Astrocyte (in vitro differentiated cells and primary cell): ENCODE measurements around the gene GPNMB. TPM values are rescaled to one million over a fixed set of nuclear protein-coding genes. Genes with fewer than 3 reads are reported as not detected.
A peak's percentile ranks its signal among the peaks of the same experiment; 100 is the strongest.
"Not testable (repeated sequence)": the region's sequence is repeated elsewhere in the genome, so short reads cannot be mapped to it uniquely, and the experiment has no call there.

ENCODE experiments used
- DNase-seq: peaks from one replicate; pipeline ENCODE4 v3.0.0-alpha.2; 2010; ENCODE audit warnings: low read depth
- FAIRE-seq: peaks from 2 replicates; lab custom pipeline; 2011; peaks lifted over from hg19 to GRCh38; lab: Jason Lieb, UNC
- H2AFZ ChIP-seq: 2 replicates; pipeline ENCODE4 v1.6.0; 2012; ENCODE audit warnings: low read depth, low read length, inconsistent platforms
- H3K27ac ChIP-seq: 2 replicates; pipeline ENCODE4 v1.5.1; 2011; ENCODE audit warnings: low read depth, low read length, inconsistent platforms
- H3K27me3 ChIP-seq: 2 replicates; pipeline ENCODE4 v1.6.0; 2011; ENCODE audit warnings: low read length, inconsistent platforms; ENCODE audit not compliant: insufficient read depth
- H3K36me3 ChIP-seq: 2 replicates; pipeline ENCODE4 v1.5.1; 2011; ENCODE audit warnings: low read length, inconsistent platforms; ENCODE audit not compliant: insufficient read depth
- H3K4me1 ChIP-seq: 2 replicates; pipeline ENCODE4 v1.5.1; 2011; ENCODE audit warnings: low read length, inconsistent platforms; ENCODE audit not compliant: insufficient read depth
- H3K4me2 ChIP-seq: 2 replicates; pipeline ENCODE4 v1.6.0; 2012; ENCODE audit warnings: low read length, inconsistent platforms
- H3K4me3 ChIP-seq: 2 replicates; pipeline ENCODE4 v1.5.1; 2011; ENCODE audit warnings: low read depth, mild to moderate bottlenecking, low read length, inconsistent platforms; ENCODE audit not compliant: insufficient read depth
- H3K79me2 ChIP-seq: 2 replicates; pipeline ENCODE4 v1.6.0; 2012; ENCODE audit warnings: mild to moderate bottlenecking, low read length, inconsistent platforms; ENCODE audit not compliant: insufficient read depth
- H3K9ac ChIP-seq: 2 replicates; pipeline ENCODE4 v1.6.0; 2012; ENCODE audit warnings: mild to moderate bottlenecking, low read length, inconsistent platforms
- H3K9me3 ChIP-seq: 2 replicates; pipeline ENCODE4 v1.5.1; 2012; ENCODE audit warnings: low read depth, mild to moderate bottlenecking, low read length, inconsistent platforms; ENCODE audit not compliant: insufficient read depth
- H4K20me1 ChIP-seq: 2 replicates; pipeline ENCODE4 v1.6.0; 2012; ENCODE audit warnings: low read length, inconsistent platforms; ENCODE audit not compliant: insufficient read depth
- H3K27ac Mint-ChIP-seq: one replicate; pipeline ENCODE4 v1.8.0; 2021; ENCODE audit warnings: mild to moderate bottlenecking, mixed read lengths; ENCODE audit not compliant: unreplicated experiment
- H3K27me3 Mint-ChIP-seq: one replicate; pipeline ENCODE4 v1.8.0; 2021; ENCODE audit warnings: low read depth, mixed read lengths; ENCODE audit not compliant: unreplicated experiment
- H3K36me3 Mint-ChIP-seq: one replicate; pipeline ENCODE4 v1.8.0; 2021; ENCODE audit warnings: low read depth, mixed read lengths; ENCODE audit not compliant: unreplicated experiment
- H3K4me1 Mint-ChIP-seq: one replicate; pipeline ENCODE4 v1.8.0; 2021; ENCODE audit warnings: low read depth, mixed read lengths; ENCODE audit not compliant: unreplicated experiment
- H3K4me3 Mint-ChIP-seq: one replicate; pipeline ENCODE4 v1.8.0; 2021; ENCODE audit warnings: mild to moderate bottlenecking, moderate library complexity, mixed read lengths; ENCODE audit not compliant: unreplicated experiment
- H3K9me3 Mint-ChIP-seq: one replicate; pipeline ENCODE4 v1.8.0; 2021; ENCODE audit warnings: mild to moderate bottlenecking, mixed read lengths; ENCODE audit not compliant: unreplicated experiment
- CTCF ChIP-seq: IDR thresholded peaks from 2 replicates; pipeline ENCODE4 v1.5.1; 2011; ENCODE audit warnings: low read depth, mild to moderate bottlenecking, inconsistent platforms, low read length, moderate library complexity; ENCODE audit not compliant: insufficient read depth
- EZH2 ChIP-seq: IDR thresholded peaks from 2 replicates; pipeline ENCODE4 v1.6.1; 2012; ENCODE audit warnings: mild to moderate bottlenecking, low read length, inconsistent platforms; ENCODE audit not compliant: insufficient read depth
- total RNA-seq: library from RNA; stranded (reverse); gene quantifications from 2 replicates; pipeline ENCODE4 v1.2.1, GENCODE V29; 2021

Gene GPNMB
- total RNA-seq, 1 donor from 2014 or later = 0.91 TPM

DNA sequence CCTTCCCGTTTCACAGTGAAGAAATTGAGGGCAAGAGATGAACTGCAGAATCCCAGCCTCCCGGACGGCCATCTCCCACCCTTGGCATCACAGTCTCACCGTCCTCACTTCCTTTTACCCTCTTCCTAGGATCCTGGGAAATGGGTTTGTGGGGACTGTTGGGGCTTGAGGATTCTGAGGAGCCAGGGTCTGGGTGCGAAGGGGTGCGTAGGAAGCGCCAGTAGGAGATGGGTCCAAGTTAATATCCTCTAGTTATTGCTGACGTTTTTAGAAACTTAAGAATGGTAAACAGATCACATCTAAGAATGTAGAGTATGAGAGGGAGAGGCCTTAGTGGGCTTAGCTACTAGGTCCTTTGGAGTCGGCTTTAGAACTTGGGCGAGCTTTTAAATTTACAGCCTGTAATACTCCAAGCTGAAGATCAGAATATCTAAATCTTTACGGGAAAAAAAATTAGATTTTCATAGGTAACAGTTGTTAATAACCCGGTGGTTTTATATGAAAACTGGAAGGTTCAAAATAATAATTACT, 53.3 kb downstream of the GPNMB start:
- no peak for DNase-seq
- Histone ChIP-seq H4K20me1 (peaks cover 29% of the 10 kb centered on the region), H3K9ac (peak overlapping the region; percentile 86), H3K4me1 (peaks cover 15% of the 10 kb centered on the region), H2AFZ (peak overlapping the region; percentile 54), H3K36me3 (peaks cover 10% of the 10 kb centered on the region), H3K9me3 (no peaks in the 10 kb centered on the region), H3K27ac (peak overlapping the region; percentile 70), H3K4me3 (peak overlapping the region; percentile 89), H3K4me2 (peak overlapping the region; percentile 87), H3K27me3 (no peaks in the 10 kb centered on the region), H3K79me2 (peaks cover 56% of the 10 kb centered on the region)
- H3K27ac Mint-ChIP-seq = peak overlapping the region; percentile 88
- H3K4me3 Mint-ChIP-seq = peak overlapping the region; percentile 90
- TF ChIP-seq CTCF (no peak), EZH2 (no peak)
- FAIRE-seq = no peak
- no peaks in the 10 kb centered on the region for H3K9me3 Mint-ChIP-seq
- no peaks in the 10 kb centered on the region for H3K27me3 Mint-ChIP-seq
- peaks cover 7% of the 10 kb centered on the region for H3K36me3 Mint-ChIP-seq
- H3K4me1 Mint-ChIP-seq = peaks cover 20% of the 10 kb centered on the region

DNA sequence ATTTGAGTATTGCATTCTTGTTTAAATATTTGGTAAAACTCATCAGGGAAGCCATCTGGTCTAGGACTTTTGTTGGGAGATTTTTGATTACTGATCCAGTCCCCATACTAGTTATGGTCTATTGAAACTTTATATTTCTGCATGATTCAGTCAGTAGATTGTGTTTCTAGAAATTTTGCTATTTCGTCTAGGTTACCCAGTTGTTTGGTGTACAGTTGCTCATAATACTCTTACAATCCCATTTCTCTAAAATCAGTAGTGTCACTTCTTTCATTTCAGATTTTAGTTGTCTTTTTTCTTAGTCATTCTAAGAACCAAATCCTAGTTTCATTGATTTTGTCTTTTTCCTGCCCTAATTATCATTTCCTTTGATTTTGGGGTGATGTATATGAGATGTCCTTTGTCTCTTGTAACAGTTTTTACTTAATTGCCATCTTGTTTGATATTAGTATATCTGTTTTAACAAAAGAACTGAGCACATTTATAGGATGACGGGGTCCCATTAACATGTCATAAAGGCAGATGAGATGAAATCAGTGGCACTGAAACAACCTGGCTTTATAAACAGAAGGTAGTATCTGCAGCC, 60.5 kb downstream of the GPNMB start:
- H3K36me3 Mint-ChIP-seq = peaks cover 15% of the 10 kb centered on the region
- Histone ChIP-seq H3K27ac (no peak overlapping the region), H3K27me3 (no peaks in the 10 kb centered on the region), H3K4me1 (no peaks in the 10 kb centered on the region), H4K20me1 (peaks cover 49% of the 10 kb centered on the region), H3K9me3 (no peaks in the 10 kb centered on the region), H2AFZ (no peak overlapping the region), H3K9ac (no peak overlapping the region), H3K4me2 (no peak overlapping the region), H3K79me2 (peaks cover 77% of the 10 kb centered on the region), H3K4me3 (no peak overlapping the region), H3K36me3 (peaks cover 45% of the 10 kb centered on the region)
- H3K4me1 Mint-ChIP-seq = peaks cover 3% of the 10 kb centered on the region
- H3K4me3 Mint-ChIP-seq = no peak overlapping the region
- no peak for TF ChIP-seq EZH2
- TF ChIP-seq CTCF = no peak
- no peak overlapping the region for H3K27ac Mint-ChIP-seq
- FAIRE-seq (no peak), DNase-seq (no peak)
- no peaks in the 10 kb centered on the region for H3K9me3 Mint-ChIP-seq
- no peaks in the 10 kb centered on the region for H3K27me3 Mint-ChIP-seq

GRCh38 chr7:23308754-23309153, 62.2 kb downstream of the GPNMB start:
- Histone ChIP-seq H3K27ac (no peak overlapping the region), H2AFZ (no peak overlapping the region), H3K79me2 (peaks cover 60% of the 10 kb centered on the region), H3K27me3 (no peaks in the 10 kb centered on the region), H3K36me3 (peaks cover 52% of the 10 kb centered on the region), H3K9ac (no peak overlapping the region), H3K4me1 (no peaks in the 10 kb centered on the region), H3K9me3 (no peaks in the 10 kb centered on the region), H3K4me2 (no peak overlapping the region), H4K20me1 (peaks cover 40% of the 10 kb centered on the region), H3K4me3 (no peak overlapping the region)
- no peak overlapping the region for H3K27ac Mint-ChIP-seq
- no peak for FAIRE-seq
- H3K4me3 Mint-ChIP-seq = no peak overlapping the region
- no peaks in the 10 kb centered on the region for H3K27me3 Mint-ChIP-seq
- TF ChIP-seq CTCF (no peak), EZH2 (no peak)
- DNase-seq = no peak
- H3K4me1 Mint-ChIP-seq = no peaks in the 10 kb centered on the region
- peaks cover 15% of the 10 kb centered on the region for H3K36me3 Mint-ChIP-seq
- H3K9me3 Mint-ChIP-seq = no peaks in the 10 kb centered on the region

GRCh38 chr7:23312141-23312540, 65.6 kb downstream of the GPNMB start:
- H3K4me2 ChIP-seq, H3K27me3 Mint-ChIP-seq, DNase-seq, H3K27ac Mint-ChIP-seq, H3K27me3 ChIP-seq, FAIRE-seq, H2AFZ ChIP-seq, H3K9ac ChIP-seq, H3K27ac ChIP-seq, H3K4me3 Mint-ChIP-seq, H3K9me3 Mint-ChIP-seq, H3K9me3 ChIP-seq, H3K4me3 ChIP-seq, H3K4me1 Mint-ChIP-seq: not testable (repeated sequence)
- peaks cover 28% of the 10 kb centered on the region for H4K20me1 ChIP-seq
- H3K36me3 Mint-ChIP-seq = peaks cover 12% of the 10 kb centered on the region
- H3K36me3 ChIP-seq = peaks cover 54% of the 10 kb centered on the region
- peaks cover 16% of the 10 kb centered on the region for H3K4me1 ChIP-seq
- peaks cover 26% of the 10 kb centered on the region for H3K79me2 ChIP-seq
